Ascending aorta (tissue), 2 donors: ENCODE measurements around the gene ATL3. TPM values are rescaled to one million over a fixed set of nuclear protein-coding genes. Genes with fewer than 3 reads are reported as not detected.
"Not testable (repeated sequence)": the region's sequence is repeated elsewhere in the genome, so short reads cannot be mapped to it uniquely, and the experiment has no call there.

ENCODE experiments used
- DNase-seq, 2 donors: peaks; one replicate each; pipeline ENCODE4 v3.0.0-alpha.2; 2019; ENCODE audit warnings: low spot score in 2 of 2
- H3K27ac ChIP-seq, 2 donors: fragments of 200-600 bp; sonication (generic); one replicate each; pipeline ENCODE4 v1.5.1; 2016 to 2017; ENCODE audit warnings: mild to moderate bottlenecking in 1 of 2
- H3K27me3 ChIP-seq: fragments of 200-600 bp; sonication (generic); one replicate; pipeline ENCODE4 v1.5.1; 2017
- H3K36me3 ChIP-seq, 2 donors: fragments of 200-600 bp; sonication (generic); one replicate each; pipeline ENCODE4 v1.5.1; 2016
- H3K4me1 ChIP-seq, 2 donors: fragments of 200-600 bp; sonication (generic); one replicate each; pipeline ENCODE4 v1.5.1; 2016 to 2017; ENCODE audit warnings: mild to moderate bottlenecking in 1 of 2
- H3K4me3 ChIP-seq, 2 donors: fragments of 200-600 bp; sonication (generic); one replicate each; pipeline ENCODE4 v1.5.1; 2016 to 2017; ENCODE audit warnings: mild to moderate bottlenecking in 1 of 2
- H3K9me3 ChIP-seq, 2 donors: fragments of 200-600 bp; sonication (generic); one replicate each; pipeline ENCODE4 v1.5.1; 2016
- CTCF ChIP-seq, 3 experiments: fragments of 200-600 bp in 2 of 3; fragments of 450-650 bp in 1 of 3; sonication (generic) in 2 of 3; IDR thresholded peaks; one replicate each; pipeline ENCODE4 v1.5.1; 2016 to 2019; ENCODE audit warnings: antibody characterized with exemption in 3 of 3, mild to moderate bottlenecking in 1 of 3, moderate library complexity in 1 of 3
- intact Hi-C: fragments of 100-400 bp; cut with DNase I; formaldehyde crosslinking; loops from one replicate; pipeline ENCODE4 v1.15.1; 2023
- total RNA-seq: library from RNA; depleted of rRNA; stranded (reverse); fragments of >200 nt; gene quantifications from one replicate; pipeline ENCODE4 v1.1.0, GENCODE V29; 2016

Gene ATL3
- total RNA-seq, 1 donor from 2014 or later, result 77.3 TPM

DNA sequence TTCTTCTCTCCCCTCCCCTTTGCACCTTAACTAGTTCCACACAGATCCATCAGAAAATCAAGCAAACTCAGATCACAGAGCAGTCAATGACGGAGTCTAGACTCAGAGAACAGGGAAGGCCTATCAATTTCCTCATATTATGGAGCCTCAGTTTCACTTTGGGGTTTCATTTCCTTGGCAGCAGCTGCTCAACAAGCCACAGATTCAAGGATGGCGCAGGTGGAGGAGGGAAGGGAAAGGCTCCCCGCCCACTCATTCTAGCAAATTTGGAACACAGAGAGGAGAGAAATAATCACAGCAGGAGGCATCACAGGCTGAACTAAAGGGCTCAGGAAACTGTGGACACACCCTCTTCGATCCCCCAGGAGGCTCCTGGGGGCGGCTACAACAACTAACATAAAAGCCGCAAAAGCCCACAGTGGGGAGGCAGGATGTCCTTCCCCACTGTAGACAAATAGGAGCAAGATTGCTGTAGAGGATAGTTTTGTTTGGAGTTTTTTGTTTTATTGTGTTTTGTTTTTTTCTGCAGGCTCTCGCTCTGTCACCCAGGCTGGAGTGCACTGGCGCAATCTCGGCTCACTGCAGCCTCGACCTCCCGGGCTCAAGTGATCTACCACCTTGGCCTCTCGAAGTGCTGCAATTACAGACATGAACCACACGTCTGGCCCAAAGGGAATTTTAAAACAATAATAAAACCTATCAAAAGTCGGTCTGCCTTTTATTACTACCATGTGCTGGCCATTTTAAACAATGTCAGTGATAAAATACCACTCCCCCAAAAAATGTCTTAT is 60.4 kb downstream of the ATL3 start:
- no peak for DNase-seq
- peak overlapping the region; percentile 29 to 70 for H3K4me3 ChIP-seq
- H3K27me3 ChIP-seq, result no peaks in the 10 kb centered on the region
- peak overlapping the region; percentile 46 to 68 for H3K27ac ChIP-seq
- intact Hi-C loops, result loop anchor here (5.0 to 10.0 kb wide), 2 partner anchors 62 to 726 kb away; partner anchors contain the start of genes ATL3 and SLC3A2
- TF ChIP-seq CTCF (IDR thresholded peaks at IDR 0.05), result no peak
- H3K9me3 ChIP-seq, result no peaks in the 10 kb centered on the region
- no peaks in the 10 kb centered on the region for H3K36me3 ChIP-seq
- peaks cover 0 to 32% of the 10 kb centered on the region in 2 donors for H3K4me1 ChIP-seq

GRCh38 chr11:63609971-63610580 is 61.1 kb downstream of the ATL3 start:
- peaks cover 0 to 32% of the 10 kb centered on the region in 2 donors for H3K4me1 ChIP-seq
- no peak for DNase-seq
- no peaks in the 10 kb centered on the region for H3K27me3 ChIP-seq
- no peak overlapping the region for H3K4me3 ChIP-seq
- intact Hi-C loops, result loop anchor here (5.0 to 10.0 kb wide), 2 partner anchors 62 to 725 kb away; partner anchors contain the start of genes ATL3 and SLC3A2
- no peak for TF ChIP-seq CTCF (IDR thresholded peaks at IDR 0.05)
- H3K27ac ChIP-seq, result peak overlapping the region; percentile 46 to 68
- H3K9me3 ChIP-seq, result no peaks in the 10 kb centered on the region
- H3K36me3 ChIP-seq, result no peaks in the 10 kb centered on the region

DNA sequence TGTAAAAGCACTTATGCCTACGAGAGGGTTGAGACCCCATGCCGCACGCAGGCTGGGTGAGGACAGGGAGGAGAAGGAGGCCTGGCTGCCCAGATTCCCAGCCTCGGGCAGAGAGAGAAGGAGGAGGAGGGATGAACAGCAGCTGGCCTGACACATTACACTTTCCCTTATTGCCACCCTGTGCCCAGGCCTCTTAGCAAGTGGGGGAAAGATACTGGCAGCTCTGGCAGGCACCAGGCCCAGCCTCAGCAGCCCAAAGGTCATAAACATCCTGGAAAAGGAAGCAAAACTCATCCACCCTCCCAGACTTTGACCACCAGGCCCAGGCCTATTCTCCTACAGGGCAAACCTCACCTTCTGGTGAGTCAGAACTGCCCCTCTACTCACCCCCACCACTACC is 61.6 kb downstream of the ATL3 start:
- no peaks in the 10 kb centered on the region for H3K27me3 ChIP-seq
- peaks cover 0 to 32% of the 10 kb centered on the region in 2 donors for H3K4me1 ChIP-seq
- TF ChIP-seq CTCF (IDR thresholded peaks at IDR 0.05), result no peak
- peak overlapping the region; percentile 46 to 68 for H3K27ac ChIP-seq
- DNase-seq, result peak in 1 of 2 donors; percentile 57
- H3K9me3 ChIP-seq, result no peaks in the 10 kb centered on the region
- H3K36me3 ChIP-seq, result no peaks in the 10 kb centered on the region
- H3K4me3 ChIP-seq, result peak overlapping the region in 1 of 2 donors; percentile 15
- intact Hi-C loops, result no loop called here

- intact Hi-C loops, result no loop called here
- Histone ChIP-seq H3K27ac (peak overlapping the region; percentile 46 to 68), H3K36me3 (no peaks in the 10 kb centered on the region), H3K9me3 (no peaks in the 10 kb centered on the region), H3K4me1 (peaks cover 0 to 35% of the 10 kb centered on the region in 2 donors), H3K4me3 (no peak overlapping the region), H3K27me3 (no peaks in the 10 kb centered on the region)
- DNase-seq, result peak in 1 of 2 donors; percentile 19
- no peak for TF ChIP-seq CTCF (IDR thresholded peaks at IDR 0.05)
Observed at GRCh38 chr11:63608353-63609345, 62.5 kb downstream of the ATL3 start.

GRCh38 chr11:63603180-63603518 is 68.0 kb downstream of the ATL3 start:
- intact Hi-C loops, result no loop called here
- Histone ChIP-seq H3K27me3 (no peaks in the 10 kb centered on the region), H3K27ac (peak overlapping the region; percentile 41 to 42), H3K4me1 (peaks cover 3 to 19% of the 10 kb centered on the region in 2 donors), H3K36me3 (peaks cover 0 to under 1% of the 10 kb centered on the region in 2 donors), H3K9me3 (no peaks in the 10 kb centered on the region), H3K4me3 (no peak overlapping the region)
- DNase-seq, result no peak
- no peak for TF ChIP-seq CTCF (IDR thresholded peaks at IDR 0.05)

DNA sequence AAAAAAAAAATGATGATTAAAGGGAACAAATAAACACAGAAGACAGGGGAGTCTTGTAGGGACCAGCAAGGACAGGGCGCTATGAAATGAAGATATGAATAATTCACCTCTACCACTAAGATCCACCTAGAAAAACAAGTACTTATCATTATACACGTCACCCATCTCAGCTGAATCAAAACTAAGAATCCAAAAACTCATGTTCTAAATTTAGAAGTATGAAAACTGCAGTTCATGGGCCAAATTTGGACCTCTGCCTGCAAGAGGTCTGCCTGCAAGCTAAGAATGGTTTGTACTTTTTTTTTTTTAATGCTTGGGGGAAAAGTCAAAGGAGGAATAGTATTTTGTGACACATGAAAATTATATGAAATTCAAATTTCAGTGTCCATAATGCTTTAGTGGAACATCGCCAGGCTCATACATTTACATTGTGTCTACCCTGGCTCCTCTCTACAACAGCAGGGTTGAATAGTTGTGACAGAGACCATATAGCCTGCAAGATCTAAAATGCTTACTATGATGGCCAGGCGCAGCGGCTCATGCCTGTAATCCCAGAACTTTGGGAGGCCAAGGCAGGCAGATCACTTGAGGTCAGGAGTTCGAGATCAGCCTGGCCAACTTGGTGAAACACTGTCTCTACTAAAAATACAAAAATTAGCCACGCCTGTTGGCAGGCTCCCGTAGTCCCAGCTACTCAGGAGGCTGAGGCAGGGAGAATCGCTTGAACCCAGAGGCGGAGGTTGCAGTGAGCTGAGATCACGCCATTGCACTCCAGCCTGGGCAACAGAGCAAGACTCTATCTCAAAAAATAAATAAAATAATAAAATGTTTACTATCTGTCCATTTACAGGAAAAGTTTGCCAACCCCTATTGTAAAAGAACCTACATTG is 68.6 kb downstream of the ATL3 start:
- peak in 1 of 2 donors; percentile 72 for DNase-seq
- intact Hi-C loops, H3K9me3 ChIP-seq, H3K4me3 ChIP-seq, H3K36me3 ChIP-seq, H3K27me3 ChIP-seq: not testable (repeated sequence)
- Histone ChIP-seq H3K4me1 (peaks cover 3 to 19% of the 10 kb centered on the region in 2 donors), H3K27ac (peak overlapping the region; percentile 41 to 42)
